HL-60 (cell line): Measurements from ENCODE around the gene OPN1MW3.

Source experiments
- TF ChIP-seq, protein P1 (sequence below): IDR thresholded peaks from one replicate; pipeline ENCODE4 v1.5.1; 2011; ENCODE audit warnings: low read length, control low read depth, inconsistent platforms; ENCODE audit not compliant: insufficient read depth
- TF ChIP-seq, protein P2 (sequence below): IDR thresholded peaks from 2 replicates; pipeline ENCODE4 v1.6.1; 2012; ENCODE audit warnings: low read depth; ENCODE audit not compliant: insufficient replicate concordance

DNA sequence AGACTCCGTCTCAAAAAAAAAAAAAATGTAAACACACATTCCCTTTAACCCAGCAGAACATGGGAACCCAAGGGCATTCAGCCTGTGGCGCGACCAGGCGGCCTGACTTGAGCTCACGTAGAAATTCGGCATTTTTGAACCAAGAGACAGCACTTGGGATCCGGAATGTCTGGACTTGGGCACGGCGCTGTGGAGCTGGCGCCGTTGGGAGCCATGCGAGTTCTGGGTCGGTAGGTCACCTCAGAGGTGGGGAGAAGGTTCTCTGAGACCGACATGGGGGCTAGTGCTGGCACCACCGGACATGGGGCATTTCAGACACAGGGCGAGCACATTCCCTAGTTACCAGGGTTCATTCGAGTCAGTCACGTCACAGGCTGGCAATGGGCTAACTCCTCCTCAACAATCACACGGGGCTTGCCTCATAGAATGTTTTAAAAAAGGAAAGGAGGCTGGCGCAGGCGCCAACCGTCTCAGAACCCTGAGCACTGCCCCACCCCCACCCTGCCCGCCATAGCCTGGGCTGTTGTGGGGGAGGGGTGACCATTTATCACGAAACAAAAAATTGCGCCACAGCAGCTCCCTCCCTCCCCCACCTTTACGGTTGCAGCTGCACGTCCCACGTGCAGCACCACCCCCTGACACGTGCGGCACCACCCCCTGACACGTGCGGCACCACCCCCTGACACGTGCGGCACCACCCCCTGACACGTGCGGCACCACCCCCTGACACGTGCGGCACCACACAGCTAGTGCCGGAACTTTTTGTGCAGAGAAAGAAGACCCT is 37.6 kb downstream of the OPN1MW3 start, which contains the start of gene TEX28:
- TF ChIP-seq, protein P1, sequence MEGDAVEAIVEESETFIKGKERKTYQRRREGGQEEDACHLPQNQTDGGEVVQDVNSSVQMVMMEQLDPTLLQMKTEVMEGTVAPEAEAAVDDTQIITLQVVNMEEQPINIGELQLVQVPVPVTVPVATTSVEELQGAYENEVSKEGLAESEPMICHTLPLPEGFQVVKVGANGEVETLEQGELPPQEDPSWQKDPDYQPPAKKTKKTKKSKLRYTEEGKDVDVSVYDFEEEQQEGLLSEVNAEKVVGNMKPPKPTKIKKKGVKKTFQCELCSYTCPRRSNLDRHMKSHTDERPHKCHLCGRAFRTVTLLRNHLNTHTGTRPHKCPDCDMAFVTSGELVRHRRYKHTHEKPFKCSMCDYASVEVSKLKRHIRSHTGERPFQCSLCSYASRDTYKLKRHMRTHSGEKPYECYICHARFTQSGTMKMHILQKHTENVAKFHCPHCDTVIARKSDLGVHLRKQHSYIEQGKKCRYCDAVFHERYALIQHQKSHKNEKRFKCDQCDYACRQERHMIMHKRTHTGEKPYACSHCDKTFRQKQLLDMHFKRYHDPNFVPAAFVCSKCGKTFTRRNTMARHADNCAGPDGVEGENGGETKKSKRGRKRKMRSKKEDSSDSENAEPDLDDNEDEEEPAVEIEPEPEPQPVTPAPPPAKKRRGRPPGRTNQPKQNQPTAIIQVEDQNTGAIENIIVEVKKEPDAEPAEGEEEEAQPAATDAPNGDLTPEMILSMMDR, result no peak
- TF ChIP-seq, protein P2, sequence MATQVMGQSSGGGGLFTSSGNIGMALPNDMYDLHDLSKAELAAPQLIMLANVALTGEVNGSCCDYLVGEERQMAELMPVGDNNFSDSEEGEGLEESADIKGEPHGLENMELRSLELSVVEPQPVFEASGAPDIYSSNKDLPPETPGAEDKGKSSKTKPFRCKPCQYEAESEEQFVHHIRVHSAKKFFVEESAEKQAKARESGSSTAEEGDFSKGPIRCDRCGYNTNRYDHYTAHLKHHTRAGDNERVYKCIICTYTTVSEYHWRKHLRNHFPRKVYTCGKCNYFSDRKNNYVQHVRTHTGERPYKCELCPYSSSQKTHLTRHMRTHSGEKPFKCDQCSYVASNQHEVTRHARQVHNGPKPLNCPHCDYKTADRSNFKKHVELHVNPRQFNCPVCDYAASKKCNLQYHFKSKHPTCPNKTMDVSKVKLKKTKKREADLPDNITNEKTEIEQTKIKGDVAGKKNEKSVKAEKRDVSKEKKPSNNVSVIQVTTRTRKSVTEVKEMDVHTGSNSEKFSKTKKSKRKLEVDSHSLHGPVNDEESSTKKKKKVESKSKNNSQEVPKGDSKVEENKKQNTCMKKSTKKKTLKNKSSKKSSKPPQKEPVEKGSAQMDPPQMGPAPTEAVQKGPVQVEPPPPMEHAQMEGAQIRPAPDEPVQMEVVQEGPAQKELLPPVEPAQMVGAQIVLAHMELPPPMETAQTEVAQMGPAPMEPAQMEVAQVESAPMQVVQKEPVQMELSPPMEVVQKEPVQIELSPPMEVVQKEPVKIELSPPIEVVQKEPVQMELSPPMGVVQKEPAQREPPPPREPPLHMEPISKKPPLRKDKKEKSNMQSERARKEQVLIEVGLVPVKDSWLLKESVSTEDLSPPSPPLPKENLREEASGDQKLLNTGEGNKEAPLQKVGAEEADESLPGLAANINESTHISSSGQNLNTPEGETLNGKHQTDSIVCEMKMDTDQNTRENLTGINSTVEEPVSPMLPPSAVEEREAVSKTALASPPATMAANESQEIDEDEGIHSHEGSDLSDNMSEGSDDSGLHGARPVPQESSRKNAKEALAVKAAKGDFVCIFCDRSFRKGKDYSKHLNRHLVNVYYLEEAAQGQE, result no peak
